ENCODE results near the gene MTIF3. TPM values are rescaled to one million over a fixed set of nuclear protein-coding genes. Genes with fewer than 3 reads are reported as not detected.

The MTIF3 gene
- total RNA-seq, 1 donor from 2014 or later: 38.6 TPM

DNA sequence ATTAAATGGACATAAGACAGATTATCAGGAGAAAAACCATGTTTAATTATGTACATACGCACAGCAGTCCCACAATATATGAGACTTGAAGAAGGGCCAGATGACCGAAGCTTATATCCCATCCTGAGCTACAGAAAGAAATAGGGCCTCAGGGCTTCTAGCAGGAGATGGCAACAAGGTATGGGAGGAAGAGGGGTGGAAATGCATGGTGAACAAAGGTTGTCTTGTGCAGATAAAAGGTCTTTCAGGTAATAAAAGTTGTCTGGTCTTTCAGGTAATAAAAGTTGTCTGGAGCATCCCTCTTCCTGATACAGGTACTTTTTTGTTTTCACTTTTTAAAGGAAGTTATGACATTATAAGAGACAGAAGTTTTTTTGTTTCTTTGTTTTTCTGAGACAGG, 41.4 kb downstream of the MTIF3 start:
- Histone ChIP-seq H3K27ac (no peak overlapping the region), H3K4me1 (peaks cover under 1% of the 10 kb centered on the region), H3K9me3 (no peaks in the 10 kb centered on the region), H3K4me3 (no peak overlapping the region), H3K36me3 (no peaks in the 10 kb centered on the region), H3K27me3 (no peaks in the 10 kb centered on the region)
- intact Hi-C loops (cut with DNase I): no loop called here
- DNase-seq: no peak
- no peak for TF ChIP-seq CTCF (IDR thresholded peaks at IDR 0.05)
- no peak for ATAC-seq

GRCh38 chr13:27408074-27408473, 42.3 kb downstream of the MTIF3 start:
- ATAC-seq (no peak), DNase-seq (no peak)
- H3K4me1 ChIP-seq: peaks cover 9% of the 10 kb centered on the region
- intact Hi-C loops (cut with DNase I): no loop called here
- no peak for TF ChIP-seq CTCF (IDR thresholded peaks at IDR 0.05)
- H3K9me3 ChIP-seq: no peaks in the 10 kb centered on the region
- H3K27ac ChIP-seq: no peak overlapping the region
- H3K4me3 ChIP-seq: no peak overlapping the region
- no peaks in the 10 kb centered on the region for H3K27me3 ChIP-seq
- no peaks in the 10 kb centered on the region for H3K36me3 ChIP-seq

DNA sequence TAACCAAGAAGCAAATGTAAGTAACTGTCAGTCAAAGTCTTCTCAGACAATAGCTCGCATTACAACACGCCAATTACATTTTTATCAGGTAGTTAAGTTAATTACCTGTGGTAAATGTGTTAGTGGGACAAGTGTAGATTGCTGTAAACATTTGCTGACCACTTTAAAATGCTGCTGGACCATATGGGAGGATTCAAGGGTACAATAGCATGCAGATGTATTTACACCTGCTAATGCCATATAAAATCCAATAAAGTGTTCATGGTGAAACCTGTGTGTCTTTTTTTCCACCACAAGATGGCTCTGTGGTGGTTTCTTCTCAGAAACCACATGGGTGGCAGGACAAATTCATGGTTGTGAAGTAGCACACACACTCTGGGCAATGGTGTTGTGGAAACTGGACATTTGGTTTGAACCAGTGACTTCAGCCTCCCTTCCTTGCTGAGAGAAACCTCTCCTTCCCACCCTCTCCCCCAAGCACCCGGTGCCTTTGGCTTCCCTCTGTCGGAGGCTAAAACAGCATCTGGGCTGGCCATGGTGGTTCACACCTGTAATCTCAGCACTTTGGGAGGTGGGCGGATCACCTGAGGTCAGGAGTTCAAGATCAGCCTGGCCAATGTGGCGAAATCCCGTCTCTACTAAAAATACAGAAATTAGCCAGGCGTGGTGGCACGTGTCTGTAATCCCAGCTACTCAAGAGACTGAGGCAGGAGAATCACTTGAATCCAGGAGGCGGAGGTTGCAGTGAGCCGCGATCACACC, 44.0 kb downstream of the MTIF3 start:
- intact Hi-C loops (cut with DNase I): no loop called here
- H3K9me3 ChIP-seq: no peaks in the 10 kb centered on the region
- DNase-seq (no peak), ATAC-seq (peak; percentile 70)
- H3K4me1 ChIP-seq: peaks cover 10% of the 10 kb centered on the region
- H3K27ac ChIP-seq: no peak overlapping the region
- H3K4me3 ChIP-seq: no peak overlapping the region
- no peaks in the 10 kb centered on the region for H3K36me3 ChIP-seq
- no peaks in the 10 kb centered on the region for H3K27me3 ChIP-seq
- TF ChIP-seq CTCF (IDR thresholded peaks at IDR 0.05): peak; percentile 53

DNA sequence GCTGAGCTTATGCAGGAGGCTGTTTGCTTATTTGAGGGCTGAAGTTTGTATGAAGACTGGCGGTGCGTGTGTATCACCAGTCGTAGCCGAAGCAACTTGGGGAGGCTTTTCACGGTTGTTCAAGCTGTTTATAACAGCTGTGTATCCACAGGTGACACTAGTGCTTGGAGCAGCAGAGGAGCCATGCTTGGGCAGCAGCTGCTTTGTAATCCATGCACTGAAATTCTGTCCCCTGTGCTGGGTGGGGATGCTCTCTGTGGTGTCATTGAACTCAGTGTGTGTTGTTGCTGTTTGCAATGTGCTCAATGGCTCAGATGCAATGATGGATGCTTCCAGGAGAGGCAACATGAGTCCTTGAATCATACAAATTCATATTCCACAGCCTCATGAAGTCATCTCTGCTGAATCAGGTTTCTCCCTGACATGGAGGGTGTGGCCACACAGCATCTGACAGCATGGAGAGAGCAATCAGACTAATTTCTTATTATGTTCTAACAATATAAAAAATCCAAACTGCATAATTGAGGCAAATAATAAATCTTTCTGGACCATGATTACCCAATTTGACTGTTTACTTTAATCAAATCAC, 44.7 kb downstream of the MTIF3 start:
- DNase-seq: no peak
- ATAC-seq: no peak

DNA sequence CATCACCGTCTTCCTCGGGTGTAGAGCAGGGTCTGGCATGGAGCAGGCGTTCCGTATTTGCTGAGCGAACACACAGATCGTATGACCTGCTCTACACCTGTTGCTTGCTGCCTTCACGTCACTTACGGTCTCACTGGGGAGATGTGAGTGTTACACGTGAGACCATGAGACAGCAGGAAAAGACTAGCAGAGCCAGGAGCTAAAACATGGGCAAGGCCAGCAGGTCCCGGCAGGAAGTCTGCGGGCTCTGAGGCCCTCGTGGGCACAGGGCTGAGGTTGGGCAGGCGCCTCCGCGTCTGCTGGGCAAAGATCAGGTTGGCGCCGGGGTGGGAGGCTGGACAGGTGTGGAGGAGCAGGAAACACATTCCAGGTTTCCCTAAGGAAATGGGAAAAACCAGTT, 45.7 kb downstream of the MTIF3 start:
- no peak overlapping the region for H3K27ac ChIP-seq
- no peak for TF ChIP-seq CTCF (IDR thresholded peaks at IDR 0.05)
- peaks cover 15% of the 10 kb centered on the region for H3K4me1 ChIP-seq
- H3K9me3 ChIP-seq: no peaks in the 10 kb centered on the region
- H3K4me3 ChIP-seq: no peak overlapping the region
- H3K27me3 ChIP-seq: no peaks in the 10 kb centered on the region
- no peaks in the 10 kb centered on the region for H3K36me3 ChIP-seq
- intact Hi-C loops (cut with DNase I): no loop called here
- no peak for DNase-seq
- no peak for ATAC-seq

More for the DNA sequence above, 44.7 kb downstream of the MTIF3 start:
- H3K9me3 ChIP-seq: no peaks in the 10 kb centered on the region
- no peak overlapping the region for H3K4me3 ChIP-seq
- peaks cover 15% of the 10 kb centered on the region for H3K4me1 ChIP-seq
- H3K27me3 ChIP-seq: no peaks in the 10 kb centered on the region
- intact Hi-C loops (cut with DNase I): no loop called here
- H3K36me3 ChIP-seq: no peaks in the 10 kb centered on the region
- no peak overlapping the region for H3K27ac ChIP-seq
- TF ChIP-seq CTCF (IDR thresholded peaks at IDR 0.05): no peak
